NCI-H1092 treated with DMSO at 0.1 percent for 48 hours (cell line): ENCODE results near the gene BCR.
A peak's percentile ranks its signal among the peaks of the same experiment; 100 is the strongest.
"Not testable (repeated sequence)": the region's sequence is repeated elsewhere in the genome, so short reads cannot be mapped to it uniquely, and the experiment has no call there.

Experiments used
- DNase-seq: peaks from one replicate; lab custom pipeline; 2025; lab: John Stamatoyannopoulos, UW

BCR gene

DNA sequence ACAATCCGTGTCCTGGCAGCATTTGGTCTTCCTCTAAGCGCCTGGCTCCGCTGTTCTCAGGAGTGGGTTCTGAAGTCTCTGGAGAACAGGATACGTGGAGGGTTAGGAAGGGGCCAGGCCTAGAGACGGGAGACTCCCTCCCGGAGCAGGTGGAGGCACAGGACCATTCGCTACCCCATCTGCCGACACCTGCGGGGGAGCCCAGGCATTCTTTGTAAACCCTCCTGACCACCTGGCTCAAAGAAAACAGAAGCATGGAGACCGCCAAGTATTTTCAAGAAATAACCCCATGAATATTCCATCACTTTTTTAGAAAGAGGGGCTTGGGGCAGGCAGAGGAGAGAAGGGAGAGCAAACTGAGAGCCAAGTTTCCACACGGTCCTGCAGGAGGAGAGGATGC, 136.3 kb downstream of the BCR start:
- not testable (repeated sequence) for DNase-seq

DNA sequence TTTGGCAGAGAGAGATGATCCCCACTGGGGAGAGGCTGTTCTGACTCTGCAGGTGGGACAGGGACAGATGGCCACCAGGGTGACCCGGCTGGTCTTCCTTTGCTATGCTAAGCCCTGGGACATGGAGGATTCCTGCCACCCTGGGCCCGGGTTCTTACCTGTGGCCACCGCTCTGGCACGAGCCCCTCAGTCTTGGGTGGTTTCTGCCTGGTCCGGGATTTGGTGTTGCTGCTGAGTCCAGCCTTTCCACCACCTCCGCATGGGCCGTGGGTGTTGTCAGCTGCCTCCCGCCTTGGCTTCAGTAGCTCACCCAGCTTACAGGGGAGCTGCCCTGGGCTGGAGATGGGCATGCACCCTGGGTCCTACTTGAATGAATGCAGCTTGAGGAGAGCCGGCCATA, 138.0 kb downstream of the BCR start:
- not testable (repeated sequence) for DNase-seq

DNA sequence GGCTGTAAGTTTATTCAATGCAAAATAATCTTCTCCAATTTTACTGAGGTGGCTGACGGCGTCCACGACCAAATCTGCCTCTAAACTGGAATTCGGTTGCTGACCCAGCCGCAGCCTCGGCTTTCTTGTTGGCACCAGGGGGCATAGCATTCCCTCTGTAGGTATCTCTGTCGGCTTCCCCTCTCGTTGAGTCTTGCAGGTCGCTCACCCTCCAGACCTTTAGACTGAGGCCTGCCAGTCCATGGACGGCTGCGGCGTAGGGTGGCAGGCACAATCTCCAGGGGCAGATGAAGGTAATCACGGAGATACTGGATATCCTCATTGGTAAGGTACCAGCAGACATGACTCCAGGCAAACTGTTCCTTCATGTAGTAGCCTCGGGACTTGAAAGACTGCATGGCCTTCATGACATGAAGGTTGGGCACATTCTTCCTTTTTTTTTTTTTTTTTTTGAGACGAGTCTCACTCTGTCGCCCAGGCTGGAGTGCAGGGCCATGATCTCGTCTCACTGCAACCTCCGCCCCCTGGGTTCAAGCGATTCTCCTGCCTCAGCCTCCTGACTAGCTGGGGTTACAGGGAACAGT, 142.3 kb downstream of the BCR start:
- DNase-seq = not testable (repeated sequence)

DNA sequence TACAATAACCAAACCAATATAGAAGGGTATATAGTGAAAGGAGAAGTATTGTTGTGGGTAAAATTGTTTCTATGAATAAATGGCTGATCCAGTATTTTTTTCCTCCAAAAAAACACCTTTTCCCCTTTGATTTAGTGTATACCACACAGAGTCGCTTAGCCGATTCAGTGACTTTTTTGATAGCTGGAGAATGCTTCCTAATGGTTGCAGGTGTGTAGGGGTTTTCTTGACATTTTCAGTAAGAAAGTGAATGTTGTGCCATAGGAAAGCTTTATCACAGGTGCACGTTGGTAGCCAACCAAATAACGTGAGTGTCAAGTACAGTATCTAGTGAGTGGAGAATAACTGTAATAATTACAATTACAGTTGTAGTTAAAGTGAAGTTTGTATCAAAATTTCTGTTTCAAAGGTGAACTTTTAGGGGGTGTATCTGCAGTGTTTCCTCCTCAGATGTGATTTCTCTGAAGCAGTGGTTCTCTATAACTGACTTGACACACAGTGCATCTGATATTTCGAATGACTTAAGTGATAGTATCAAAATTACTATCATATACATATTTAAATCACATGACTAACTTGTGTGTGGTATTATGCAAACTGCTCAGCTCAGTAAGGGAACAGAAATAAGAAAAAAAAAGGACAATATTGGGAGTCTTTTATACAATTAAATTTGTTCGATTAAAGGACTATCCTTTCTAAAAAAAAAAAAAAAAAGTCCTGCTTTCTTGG, 143.8 kb downstream of the BCR start:
- not testable (repeated sequence) for DNase-seq

DNA sequence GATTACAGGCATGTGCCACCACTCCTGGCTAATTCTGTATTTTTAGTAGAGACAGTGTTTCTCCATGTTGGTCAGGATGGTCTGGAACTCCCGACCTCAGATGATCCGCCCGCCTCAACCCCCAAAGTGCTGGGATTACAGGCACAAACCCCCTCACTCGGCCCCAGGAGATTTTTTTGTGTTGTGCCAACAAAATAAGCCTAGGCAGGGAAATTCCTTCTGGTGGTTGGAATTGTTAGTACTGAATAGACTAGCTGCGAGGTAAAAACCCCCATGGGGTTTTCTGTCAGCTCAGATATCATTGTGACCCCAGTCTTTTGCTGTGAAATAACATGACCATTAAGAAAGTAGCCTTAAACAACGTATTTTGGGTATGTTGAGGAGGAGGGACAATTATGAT, 144.9 kb downstream of the BCR start:
- no peak for DNase-seq

DNA sequence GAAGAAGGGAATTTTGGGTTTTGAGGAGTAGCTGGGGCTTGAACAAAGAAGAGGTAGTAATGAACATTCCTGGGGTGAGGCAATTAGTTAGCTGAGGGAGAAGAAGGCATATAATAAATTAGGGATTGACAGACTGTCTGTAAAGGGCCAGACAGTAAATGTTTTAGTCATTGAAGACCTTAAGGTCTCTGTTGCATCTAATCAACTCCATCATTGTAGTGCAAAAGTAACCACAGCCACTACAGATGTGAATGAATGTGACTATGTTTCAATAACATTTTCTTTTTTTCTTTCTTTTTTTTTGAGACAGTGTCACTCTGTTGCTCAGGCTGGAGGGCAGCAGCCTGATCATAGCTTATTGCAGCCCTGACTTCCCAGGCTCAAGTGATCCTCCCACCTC, 153.5 kb downstream of the BCR start:
- not testable (repeated sequence) for DNase-seq

DNA sequence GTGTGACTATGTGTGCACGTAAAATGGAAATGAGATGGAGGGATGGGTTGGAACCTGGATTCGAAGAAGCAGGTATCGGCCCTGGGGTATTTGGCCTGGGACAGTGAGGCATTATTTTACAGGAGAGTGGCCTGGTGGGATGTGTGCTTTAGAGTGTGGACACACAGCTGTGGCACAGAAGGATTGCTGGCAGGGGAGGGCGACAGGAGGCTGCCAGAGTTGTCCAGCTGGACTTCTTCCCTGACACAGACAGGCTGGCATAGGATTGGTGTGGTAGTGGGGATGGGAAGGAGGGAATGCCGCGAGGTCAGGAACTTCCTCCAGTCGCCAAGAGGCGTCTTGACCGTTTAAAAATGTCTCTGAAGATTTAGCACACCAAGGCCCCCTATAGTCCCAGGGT, 157.4 kb downstream of the BCR start:
- not testable (repeated sequence) for DNase-seq

DNA sequence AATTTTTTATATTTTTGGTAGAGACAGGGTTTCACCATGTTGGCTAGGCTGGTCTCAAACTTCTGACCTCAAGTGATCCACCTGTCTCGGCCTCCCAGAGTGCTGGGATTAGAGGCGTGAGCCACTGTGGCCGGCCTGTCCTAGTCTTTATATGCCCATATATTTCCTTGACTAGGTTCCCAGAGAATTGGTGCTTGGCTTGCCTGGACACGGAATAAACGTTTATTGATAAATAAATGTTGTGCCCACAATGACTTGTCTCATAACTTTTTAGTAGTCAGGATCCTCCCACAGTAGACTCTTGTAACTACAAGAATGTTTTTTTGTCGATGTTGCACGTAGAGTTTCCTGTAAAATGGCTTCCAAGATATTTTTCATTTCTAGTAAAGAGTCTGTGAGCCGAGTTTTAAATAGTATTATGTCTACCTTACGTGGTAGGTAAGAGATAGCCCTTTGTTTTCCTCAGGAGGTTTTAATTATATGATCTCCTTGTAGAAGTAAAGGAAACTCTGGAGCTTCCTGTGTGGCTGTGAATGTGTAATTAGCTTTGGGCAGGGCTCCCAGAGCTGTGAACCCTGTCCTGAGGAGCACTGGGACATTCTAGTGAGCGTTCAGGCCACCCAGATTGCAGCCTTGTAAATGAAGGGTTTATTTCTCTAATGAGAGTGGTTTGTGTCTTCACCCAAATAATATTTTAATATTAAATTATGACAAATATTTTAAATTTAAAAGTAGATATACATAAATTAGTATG, 161.8 kb downstream of the BCR start:
- not testable (repeated sequence) for DNase-seq

DNA sequence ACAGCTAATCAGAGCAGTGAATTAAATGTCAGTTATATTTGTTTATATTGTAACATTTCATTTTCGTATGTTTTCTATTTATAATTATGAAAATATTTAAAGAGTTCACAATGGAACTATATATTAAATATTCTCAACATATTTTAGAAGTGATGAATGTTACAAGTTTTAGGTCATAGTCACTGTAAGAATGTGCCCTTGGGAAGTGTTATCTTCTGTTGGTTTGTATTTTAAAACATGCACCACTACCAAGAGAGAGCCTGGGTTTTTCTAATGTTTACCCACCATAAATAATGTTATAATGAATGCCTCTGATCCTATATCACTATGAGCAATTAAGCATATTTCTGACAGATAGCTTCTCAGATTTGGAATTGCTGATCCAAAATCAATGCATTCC, 171.0 kb downstream of the BCR start:
- no peak for DNase-seq

DNA sequence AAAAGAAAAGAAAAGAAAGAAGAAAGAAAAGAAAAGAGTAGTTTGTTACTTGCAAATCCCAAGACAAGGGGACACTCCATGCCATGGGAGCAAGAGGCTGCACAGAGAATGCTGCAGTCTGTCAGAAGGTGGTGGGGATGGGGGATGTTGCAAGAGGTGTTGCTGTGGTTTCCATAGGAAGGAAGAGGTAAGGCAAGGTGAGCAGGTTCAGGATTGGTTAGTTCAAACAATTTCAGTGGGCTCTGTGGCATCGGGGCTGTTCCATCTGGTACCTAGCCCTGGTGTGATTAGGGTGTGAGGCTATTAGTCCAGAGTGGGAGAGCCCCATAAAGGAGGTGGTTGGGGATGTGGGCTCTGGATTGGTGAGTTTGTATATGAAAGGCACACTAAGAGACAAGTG, 172.7 kb downstream of the BCR start:
- DNase-seq = no peak

DNA sequence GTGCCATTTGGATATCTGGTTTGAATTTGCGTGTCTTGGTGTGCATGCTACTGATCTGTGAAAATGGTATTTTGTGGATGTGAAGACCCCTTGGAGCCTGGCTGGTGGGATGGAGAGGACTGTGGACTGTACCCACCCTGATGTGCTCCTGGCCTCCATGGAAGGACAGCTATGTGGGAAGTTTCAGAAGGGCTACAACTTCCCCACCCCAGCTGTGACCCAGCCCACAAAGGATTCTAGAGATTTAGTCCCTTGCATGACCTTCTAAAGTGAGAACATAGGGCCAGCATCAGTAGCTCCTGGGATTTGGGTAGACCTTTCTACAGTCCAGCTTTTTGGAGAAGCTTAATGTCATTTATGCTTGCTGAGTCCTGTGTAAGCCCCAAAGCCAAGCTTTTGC, 173.4 kb downstream of the BCR start:
- no peak for DNase-seq

DNA sequence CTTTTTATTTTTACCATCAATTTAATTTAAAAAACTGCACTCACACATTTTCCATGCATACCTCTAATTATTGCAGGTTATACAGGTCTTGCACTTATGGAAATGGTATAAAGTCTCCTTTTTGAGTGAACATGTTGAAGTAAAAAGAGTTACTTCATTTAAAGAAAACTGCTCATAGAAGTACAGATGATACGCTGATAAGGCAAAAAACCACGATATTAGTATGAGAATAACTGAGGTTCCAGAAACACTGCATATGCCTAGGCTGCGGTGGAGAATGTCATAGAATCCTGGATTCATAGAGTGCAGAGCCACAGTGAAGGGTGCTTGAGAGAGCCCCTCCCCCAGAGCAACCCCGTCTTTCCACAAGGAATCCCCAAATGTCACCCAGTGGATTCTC, 175.8 kb downstream of the BCR start:
- no peak for DNase-seq

DNA sequence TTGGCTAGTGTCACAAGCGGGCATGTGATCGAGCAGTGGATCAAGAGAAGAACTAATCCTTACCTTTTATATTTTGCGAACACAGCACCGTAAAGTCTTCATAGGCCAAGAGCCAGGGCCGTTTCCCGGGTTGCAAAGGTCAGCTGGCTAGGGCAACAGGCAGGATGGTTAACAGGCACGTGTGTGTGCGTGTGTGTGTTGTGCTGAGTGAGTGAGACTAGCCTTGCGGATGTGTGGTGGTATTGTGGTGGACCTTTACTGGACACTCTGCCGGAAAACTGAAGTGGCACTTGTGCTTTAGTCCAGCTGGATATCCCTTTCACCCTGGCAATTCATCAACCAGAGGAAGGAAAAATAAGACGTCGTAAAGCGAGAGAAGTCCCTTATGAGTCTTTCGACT, 176.7 kb downstream of the BCR start:
- DNase-seq = peak; percentile 4

DNA sequence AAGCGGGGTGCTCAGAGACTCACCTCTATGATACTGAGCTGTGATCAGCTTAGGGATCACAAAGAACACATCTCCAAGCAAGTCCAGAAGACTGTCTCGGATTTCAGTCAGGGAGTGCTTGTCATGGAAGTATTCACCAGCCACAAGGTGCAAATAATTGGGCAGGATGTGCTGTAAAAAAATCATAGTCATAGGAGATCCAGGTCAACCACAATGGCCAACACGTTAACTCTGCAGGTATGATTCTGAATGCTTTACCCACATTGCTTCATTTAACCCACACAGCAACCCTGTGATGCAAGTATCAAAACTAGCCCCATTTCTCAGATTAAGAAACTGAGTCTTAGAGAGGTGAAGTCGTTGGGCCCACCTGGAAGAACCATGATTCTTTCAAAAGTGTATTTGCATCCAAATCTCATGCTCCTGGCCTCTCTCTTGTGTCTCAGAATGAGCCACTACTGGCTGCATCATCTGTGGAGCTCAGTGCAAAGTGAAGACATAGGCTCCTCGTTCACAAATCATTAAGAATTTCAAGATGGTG, 179.3 kb downstream of the BCR start:
- DNase-seq = no peak

DNA sequence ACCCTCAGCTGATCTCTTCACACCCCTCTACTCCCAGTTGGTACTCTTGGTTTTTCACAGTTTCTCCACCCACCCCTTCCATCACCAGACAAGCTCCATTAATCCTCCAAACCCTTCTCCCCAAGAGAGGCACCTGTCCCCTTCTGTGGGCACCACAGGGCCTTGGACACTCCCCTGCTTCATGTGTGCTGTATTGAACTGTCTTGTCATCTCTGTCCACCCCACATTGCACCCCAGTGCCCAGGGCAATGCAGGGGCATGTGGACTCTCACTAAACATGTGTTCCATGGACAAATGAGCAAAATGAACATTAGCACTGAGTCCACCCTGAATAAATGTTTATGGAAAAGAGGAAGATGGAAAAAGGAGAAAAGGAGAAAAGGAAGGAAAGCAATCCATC, 181.4 kb downstream of the BCR start:
- DNase-seq = no peak

DNA sequence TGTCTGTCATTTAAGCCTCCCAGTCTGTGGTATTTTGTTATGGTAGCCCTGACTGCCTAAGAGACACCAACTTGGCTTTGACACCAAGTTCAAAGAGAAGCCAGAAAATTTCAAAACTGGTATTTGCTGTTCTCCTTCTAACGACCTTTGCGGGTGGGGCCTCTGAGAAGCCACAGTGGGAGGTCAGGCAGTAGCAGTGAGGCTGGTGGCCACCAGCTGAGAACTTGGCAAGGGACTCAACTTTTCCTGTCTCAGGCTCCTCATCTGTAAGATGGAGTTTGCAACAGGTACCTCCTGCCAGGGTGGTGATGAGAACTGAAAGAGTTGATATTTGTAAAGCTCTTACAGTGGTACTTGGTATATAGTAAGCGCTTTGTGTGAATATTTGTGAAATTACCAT, 183.4 kb downstream of the BCR start:
- DNase-seq = no peak

DNA sequence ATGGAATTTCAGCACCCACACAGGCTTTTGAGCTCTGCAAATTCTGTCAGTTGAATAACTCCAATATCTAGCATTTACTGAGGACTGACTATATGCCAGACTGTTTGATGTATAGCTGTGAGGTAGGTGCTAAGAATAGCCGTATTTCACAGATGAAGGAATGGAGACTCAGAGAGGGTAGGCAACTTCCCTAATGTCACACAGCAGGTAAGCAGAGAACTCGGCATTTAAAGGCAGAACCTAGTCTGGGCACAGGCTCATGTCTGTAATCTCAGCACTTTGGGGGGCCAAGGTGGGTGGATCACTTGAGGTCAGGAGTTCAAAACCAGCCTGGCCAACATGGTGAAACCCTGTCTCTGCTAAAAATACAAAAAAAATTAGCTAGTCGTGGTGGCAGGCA, 184.1 kb downstream of the BCR start:
- DNase-seq = no peak

DNA sequence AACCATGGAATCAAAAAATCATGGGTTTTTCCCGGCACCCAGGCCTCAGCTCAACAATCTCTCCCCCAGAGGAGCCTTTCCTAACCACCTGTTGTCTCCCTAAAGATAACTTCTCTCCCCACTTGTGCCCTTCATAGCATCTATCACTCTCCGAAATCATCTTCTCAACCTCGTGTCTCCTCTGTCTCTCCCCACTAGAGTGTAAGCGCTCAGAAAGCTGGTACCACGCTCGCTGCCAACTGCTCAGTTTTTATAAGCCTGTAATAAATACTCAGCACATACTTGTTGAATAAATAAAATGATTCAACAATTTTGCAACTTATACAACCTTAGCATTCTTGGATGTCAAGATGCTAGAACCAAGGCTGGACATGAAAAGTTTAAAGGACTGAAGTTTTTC, 185.2 kb downstream of the BCR start:
- DNase-seq = no peak

DNA sequence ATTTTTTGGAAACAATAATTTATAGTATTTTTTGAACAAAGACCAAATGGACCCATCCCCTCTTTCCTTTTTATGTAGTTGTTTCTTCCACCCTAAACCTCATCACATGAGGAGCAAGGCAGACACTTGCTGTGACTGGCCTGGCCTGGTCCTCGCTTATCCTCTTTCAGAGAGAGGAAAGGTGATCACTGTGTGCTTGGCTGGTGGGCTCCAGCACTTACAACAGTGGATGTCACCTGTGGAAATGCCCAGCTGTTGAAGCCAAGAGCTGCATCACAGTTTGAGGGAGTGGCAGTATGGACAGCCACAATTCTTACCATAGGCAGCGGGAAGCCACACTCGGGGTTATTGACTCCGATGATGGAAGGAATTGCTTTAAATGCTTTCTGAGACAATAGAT, 185.7 kb downstream of the BCR start:
- no peak for DNase-seq

DNA sequence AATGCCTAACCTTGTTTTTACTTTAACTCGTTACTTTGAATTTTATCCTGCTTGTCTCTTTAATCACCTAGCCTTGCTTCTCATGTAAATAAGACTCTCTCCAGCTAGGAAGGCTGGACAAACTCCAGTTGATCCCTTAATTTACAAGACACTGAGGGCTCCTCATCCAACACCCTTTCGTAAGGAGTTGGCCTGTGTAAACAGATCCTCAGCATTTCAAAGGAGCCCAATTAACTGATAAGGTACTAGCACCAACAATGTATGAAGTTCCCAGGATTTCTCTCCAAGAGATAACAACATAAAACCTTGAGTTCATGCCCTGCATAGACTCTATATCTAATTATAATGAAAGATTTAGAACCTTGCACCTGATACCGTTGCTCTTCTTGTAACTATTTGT, 186.9 kb downstream of the BCR start:
- DNase-seq = not testable (repeated sequence)
